Fibroblast of pulmonary artery (primary cell): ENCODE results near the gene POMT1.
A peak's percentile ranks its signal among the peaks of the same experiment; 100 is the strongest.
"Not testable (repeated sequence)": the region's sequence is repeated elsewhere in the genome, so short reads cannot be mapped to it uniquely, and the experiment has no call there.

ENCODE experiments used
- DNase-seq: peaks from one replicate; pipeline ENCODE4 v3.0.0-alpha.2; 2010; ENCODE audit warnings: low read depth
- H3K4me3 ChIP-seq: replicated peaks from 2 replicates; pipeline ENCODE4 v1.5.1; 2011; ENCODE audit warnings: low read depth, mild to moderate bottlenecking, control low read depth, low read length, moderate library complexity
- TF ChIP-seq, protein P1 (sequence below): IDR thresholded peaks from 2 replicates; pipeline ENCODE4 v1.5.1; 2011; ENCODE audit warnings: mild to moderate bottlenecking, control low read depth, low read length, inconsistent platforms; ENCODE audit errors: missing control alignments

Gene POMT1

DNA sequence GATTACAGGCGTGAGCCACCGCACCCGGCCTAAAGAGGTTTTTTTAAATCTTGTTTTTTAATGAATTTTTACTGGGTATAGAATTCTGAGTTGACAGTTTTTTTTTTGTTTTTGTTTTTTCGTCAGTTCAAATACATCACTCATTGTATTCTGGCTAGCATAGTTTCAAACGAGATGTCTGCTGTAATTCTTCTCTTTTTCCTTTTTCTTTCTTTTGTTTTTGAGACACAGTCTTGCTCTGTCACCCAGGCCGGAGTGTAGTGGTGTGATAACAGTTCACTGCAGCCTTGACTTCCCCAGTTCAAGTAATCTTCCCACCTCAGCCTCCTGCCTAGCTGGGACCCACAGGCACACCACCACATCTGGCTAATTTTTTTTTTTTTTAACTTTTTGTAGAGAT is 40.4 kb downstream of the POMT1 start:
- no peak for DNase-seq
- no peak overlapping the region for H3K4me3 ChIP-seq
- TF ChIP-seq, protein P1, sequence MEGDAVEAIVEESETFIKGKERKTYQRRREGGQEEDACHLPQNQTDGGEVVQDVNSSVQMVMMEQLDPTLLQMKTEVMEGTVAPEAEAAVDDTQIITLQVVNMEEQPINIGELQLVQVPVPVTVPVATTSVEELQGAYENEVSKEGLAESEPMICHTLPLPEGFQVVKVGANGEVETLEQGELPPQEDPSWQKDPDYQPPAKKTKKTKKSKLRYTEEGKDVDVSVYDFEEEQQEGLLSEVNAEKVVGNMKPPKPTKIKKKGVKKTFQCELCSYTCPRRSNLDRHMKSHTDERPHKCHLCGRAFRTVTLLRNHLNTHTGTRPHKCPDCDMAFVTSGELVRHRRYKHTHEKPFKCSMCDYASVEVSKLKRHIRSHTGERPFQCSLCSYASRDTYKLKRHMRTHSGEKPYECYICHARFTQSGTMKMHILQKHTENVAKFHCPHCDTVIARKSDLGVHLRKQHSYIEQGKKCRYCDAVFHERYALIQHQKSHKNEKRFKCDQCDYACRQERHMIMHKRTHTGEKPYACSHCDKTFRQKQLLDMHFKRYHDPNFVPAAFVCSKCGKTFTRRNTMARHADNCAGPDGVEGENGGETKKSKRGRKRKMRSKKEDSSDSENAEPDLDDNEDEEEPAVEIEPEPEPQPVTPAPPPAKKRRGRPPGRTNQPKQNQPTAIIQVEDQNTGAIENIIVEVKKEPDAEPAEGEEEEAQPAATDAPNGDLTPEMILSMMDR, result no peak

DNA sequence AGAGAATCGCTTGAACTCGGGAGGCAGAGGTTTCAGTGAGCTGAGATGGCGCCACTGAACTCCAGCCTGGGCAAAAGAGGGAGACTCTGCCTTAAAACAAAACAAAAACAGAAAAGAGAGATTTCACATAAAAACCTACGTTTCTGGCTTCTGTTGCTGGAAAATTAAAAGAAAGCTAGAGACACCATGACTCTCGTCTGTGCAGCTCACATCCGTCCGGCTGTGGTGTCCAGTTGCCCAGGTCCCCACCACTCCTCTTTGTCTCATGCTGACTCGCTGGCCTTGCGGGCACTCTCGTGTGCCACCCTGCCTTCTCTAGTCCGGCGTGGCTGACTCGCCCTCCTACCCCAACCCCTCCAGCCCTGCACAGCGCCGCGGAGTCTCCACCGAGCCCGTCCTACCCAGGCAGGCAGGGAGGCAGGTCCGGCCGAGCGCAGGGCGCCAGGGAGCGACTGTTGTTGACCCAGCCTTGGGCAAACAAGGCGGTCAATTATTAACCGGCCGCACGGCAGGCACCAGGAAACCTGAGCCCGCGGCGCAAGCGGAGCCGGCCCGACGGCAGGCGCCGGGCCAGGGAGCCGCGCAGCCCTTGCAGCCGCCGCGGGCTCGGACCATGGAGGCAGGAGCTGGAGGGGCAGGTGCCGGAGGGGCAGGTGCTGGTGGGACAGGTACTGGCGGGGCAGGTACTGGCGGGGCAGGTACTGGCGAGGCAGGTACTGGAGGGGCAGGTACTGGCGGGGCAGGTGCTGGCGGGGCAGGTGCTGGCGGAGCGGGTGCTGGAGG is 42.5 kb downstream of the POMT1 start, which contains the start of gene PRRT1B:
TSS of gene PRRT1B (plus strand) at position 521 of the 783 bp plus-strand sequence. CDS start at position 614, 93 bp downstream.
- no peak within 1 kb of the TSS for H3K4me3 ChIP-seq
- no peak for DNase-seq
- TF ChIP-seq, protein P1, result no peak

DNA sequence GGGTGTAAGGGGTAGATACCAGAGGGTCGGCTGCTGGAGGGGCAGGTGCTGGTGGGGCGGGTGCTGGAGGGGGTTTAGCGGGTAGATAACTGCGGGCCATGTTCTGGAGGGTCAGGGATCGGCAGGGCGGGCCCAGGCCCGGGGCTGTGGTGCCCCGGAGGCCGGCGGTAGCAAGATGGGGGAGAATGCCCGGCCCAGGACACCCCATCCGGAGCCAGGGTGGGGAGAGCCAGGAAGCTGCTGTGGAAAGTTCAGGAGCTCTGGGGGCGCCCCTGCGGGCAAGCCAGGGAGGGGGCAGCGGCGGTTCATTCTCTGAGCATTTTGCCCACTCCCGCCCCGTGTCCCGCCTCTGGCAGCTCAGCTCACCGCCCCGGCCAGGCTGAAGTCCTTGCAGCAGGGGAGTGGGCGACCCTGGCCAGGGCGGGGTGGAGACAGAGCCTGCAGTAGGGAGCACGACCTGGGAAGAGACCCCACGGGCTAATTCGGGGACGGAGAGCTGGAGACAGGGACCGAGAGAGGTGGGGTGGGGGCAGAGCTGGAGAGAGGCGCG is 43.1 kb downstream of the POMT1 start:
- TF ChIP-seq, protein P1, result no peak

DNA sequence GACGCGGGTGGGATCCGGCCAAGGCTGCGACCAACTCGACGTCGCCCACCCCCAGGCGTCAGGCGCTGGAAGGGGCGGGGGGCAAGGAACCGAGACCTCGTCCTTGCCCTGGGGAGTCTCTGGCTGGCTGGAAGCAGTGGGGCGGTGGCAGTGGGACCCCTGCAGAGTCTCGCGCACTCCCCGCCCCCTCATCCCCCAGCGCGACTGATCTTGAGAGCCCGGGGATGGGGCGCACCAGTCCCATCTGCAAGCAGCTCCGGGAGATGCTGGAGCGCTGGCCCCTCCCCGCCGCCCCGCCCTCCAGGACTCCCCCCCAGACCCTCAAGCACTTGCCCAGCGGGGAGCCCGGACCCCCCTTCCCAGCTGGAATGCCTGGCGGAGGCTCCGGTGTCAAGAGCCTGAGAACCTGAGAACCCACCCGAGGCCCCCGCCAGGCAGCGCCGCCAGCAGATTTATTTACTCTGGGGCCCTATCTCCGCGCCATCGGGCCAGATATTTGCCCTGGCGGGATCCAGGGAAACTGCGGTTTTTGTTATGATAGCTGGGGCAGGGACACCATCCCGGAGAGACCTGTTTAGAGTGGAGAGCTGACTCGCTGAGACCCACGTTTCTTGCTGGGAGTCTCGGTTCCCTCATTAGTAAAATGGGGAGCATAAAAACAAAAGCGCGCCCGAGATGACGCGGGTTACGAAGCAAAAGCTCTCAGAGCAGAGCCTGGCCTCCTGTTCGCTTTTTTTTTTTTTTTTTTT is 43.8 kb downstream of the POMT1 start:
- no peak for DNase-seq
- TF ChIP-seq, protein P1, result no peak
- peak overlapping the region; percentile 22 for H3K4me3 ChIP-seq

More for the DNA sequence above, 43.1 kb downstream of the POMT1 start:
- H3K4me3 ChIP-seq, result no peak overlapping the region
- DNase-seq, result no peak

DNA sequence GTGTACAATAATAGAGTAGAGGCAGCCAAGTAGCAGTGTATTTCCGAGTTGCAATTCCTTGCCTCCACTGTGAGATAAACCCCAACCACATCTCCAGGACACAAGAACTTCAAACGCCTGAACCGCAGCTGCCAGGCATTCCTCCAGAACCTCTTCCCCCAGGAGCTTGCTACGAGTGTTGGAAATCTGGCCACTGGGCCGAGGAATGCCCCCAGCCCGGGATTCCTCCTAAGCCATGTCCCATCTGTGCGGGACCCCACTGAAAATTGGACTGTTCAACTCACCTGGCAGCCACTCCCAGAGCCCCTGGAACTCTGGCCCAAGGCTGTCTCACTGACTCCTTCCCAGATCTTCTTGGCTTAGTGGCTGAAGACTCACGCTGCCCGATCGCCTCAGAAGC is 46.5 kb downstream of the POMT1 start:
- H3K4me3 ChIP-seq, DNase-seq: not testable (repeated sequence)

DNA sequence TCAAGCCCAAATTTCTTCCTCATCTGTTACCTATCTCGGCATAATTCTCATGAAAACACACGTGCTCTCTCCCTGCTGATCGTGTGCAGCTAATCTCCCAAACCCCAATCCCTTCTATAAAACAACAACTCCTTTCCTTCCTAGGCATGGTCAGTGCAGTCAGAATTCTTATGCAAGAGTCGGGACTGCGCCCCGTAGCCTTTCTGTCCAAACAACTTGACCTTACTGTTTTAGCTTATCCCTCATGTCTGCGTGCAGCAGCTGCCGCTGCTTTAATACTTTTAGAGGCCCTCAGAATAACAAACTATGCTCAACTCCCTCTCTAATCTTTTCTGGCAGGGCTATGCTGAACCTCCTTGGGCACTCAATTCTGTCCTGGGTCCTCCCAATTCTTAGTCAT is 47.7 kb downstream of the POMT1 start:
- DNase-seq, H3K4me3 ChIP-seq: not testable (repeated sequence)

DNA sequence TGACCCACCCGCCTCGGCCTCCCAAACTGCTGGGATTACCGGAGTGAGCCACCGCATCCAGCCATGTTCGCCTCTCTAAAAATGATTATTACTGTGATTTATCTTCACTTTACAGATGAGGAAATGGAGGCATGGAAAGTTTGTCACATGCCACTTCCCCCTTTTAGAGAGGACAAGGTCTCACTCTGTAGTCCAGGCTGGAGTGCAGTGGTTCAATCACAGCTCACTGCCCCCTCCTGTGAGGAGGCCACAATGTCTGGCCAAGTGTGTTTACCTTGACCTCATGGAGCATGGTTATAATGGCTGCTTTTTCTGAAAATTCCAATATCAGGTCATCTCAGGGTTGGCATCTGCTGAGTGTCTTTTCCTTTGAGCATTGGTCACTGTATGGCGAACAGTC is 49.3 kb downstream of the POMT1 start:
- no peak overlapping the region for H3K4me3 ChIP-seq
- TF ChIP-seq, protein P1, result no peak
- no peak for DNase-seq
